Endodermal cell (in vitro differentiated cells): ENCODE measurements around the gene PDYN. TPM values are rescaled to one million over a fixed set of nuclear protein-coding genes. Genes with fewer than 3 reads are reported as not detected.

Source experiments
- DNase-seq: peaks from one replicate; pipeline ENCODE4 v3.0.0-alpha.2; 2017
- H3K27ac ChIP-seq: 2 replicates; pipeline ENCODE4 v1.5.1; 2013; ENCODE audit warnings: mild to moderate bottlenecking, low read depth, low read length, moderate library complexity
- H3K27me3 ChIP-seq: 2 replicates; pipeline ENCODE4 v1.6.1; 2013; ENCODE audit warnings: mild to moderate bottlenecking, low read length, moderate library complexity; ENCODE audit not compliant: insufficient read depth, control insufficient read depth, poor library complexity, severe bottlenecking
- H3K36me3 ChIP-seq: 2 replicates; pipeline ENCODE4 v1.7.0; 2013; ENCODE audit warnings: mild to moderate bottlenecking, low read length, moderate library complexity; ENCODE audit not compliant: control insufficient read depth, insufficient read depth
- H3K4me1 ChIP-seq: one replicate; pipeline ENCODE4 v1.7.0; 2013; ENCODE audit warnings: low read length; ENCODE audit not compliant: control insufficient read depth, insufficient read depth
- H3K4me3 ChIP-seq: 2 replicates; pipeline ENCODE4 v1.5.1; 2013; ENCODE audit warnings: mild to moderate bottlenecking, low read length, moderate library complexity
- H3K9ac ChIP-seq: 2 replicates; pipeline ENCODE4 v1.6.1; 2013; ENCODE audit warnings: mild to moderate bottlenecking, low read length, moderate library complexity; ENCODE audit not compliant: poor library complexity, severe bottlenecking; ENCODE audit errors: extremely low read depth
- H3K9me3 ChIP-seq: 2 replicates; pipeline ENCODE4 v1.6.1; 2013; ENCODE audit warnings: mild to moderate bottlenecking, low read length, moderate library complexity; ENCODE audit not compliant: control insufficient read depth
- H3K27ac Mint-ChIP-seq: 2 replicates; pipeline ENCODE4 v1.8.0; 2020; ENCODE audit warnings: mixed read lengths
- H3K27me3 Mint-ChIP-seq: 2 replicates; pipeline ENCODE4 v1.8.0; 2021; ENCODE audit warnings: mild to moderate bottlenecking, mixed read lengths; ENCODE audit not compliant: insufficient read depth
- H3K36me3 Mint-ChIP-seq: 2 replicates; pipeline ENCODE4 v1.8.0; 2020; ENCODE audit warnings: low read depth, mixed read lengths
- H3K4me1 Mint-ChIP-seq: 2 replicates; pipeline ENCODE4 v1.8.0; 2020; ENCODE audit warnings: mixed read lengths
- H3K4me3 Mint-ChIP-seq: 2 replicates; pipeline ENCODE4 v1.8.0; 2020; ENCODE audit warnings: mild to moderate bottlenecking, moderate library complexity, mixed read lengths
- H3K9me3 Mint-ChIP-seq: 2 replicates; pipeline ENCODE4 v1.8.0; 2020; ENCODE audit warnings: mild to moderate bottlenecking, mixed read lengths
- WGBS, 2 experiments: methylation state at CpG; one replicate each; pipeline versions ENCODE4 v1.1.5 to v1.1.7; 2013; ENCODE audit warnings: missing lambda C conversion rate in 2 of 2, mixed read lengths in 1 of 2; ENCODE audit not compliant: insufficient coverage in 1 of 2, insufficient read length in 1 of 2; 5-methylcytosine and 5-hydroxymethylcytosine counted together
- total RNA-seq, 2 donors: library from RNA; stranded (reverse); fragmentation: NEBNext Ultra II Directional in 1 of 2; extraction: Animal tissue kit (Norgen Biotek cat#: 25700) in 1 of 2; gene quantifications; 2 replicates in 1 of 2; 3 replicates in 1 of 2; pipeline ENCODE4 v1.2.1, GENCODE V29; 2021
- TF ChIP-seq, protein P1 (sequence below): fragments of 200-600 bp; sonication (generic); conservative IDR thresholded peaks from 2 replicates; pipeline ENCODE4 v1.5.0; 2021; ENCODE audit warnings: antibody characterized with exemption, mild to moderate bottlenecking

The PDYN gene
- total RNA-seq, 2 donors from 2014 or later, result 0.51 to 0.71 TPM

DNA sequence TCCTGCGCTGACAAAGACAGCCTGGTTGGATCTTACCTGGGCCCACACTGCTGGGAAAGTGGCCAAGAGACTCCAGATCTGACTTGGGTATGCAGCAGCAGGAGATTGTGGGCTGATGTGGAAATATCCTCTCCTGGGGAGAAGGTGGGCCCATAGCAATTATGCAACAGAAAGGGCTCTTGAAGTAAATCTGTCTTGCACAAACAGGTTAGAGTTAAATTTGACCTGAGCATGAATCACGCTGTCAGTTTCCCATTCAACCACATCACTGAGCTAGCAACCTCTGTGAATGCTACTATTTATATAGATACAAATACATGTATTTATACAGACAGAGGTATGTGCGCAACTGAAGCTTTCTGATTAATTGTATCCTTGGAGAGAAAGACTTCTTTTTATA lies 28.3 kb upstream of the PDYN start:
- peaks cover 28% of the 10 kb centered on the region for H3K27me3 Mint-ChIP-seq
- no peaks in the 10 kb centered on the region for H3K9me3 ChIP-seq
- H3K27ac Mint-ChIP-seq, result no peak overlapping the region
- H3K36me3 Mint-ChIP-seq, result no peaks in the 10 kb centered on the region
- H3K36me3 ChIP-seq, result no peaks in the 10 kb centered on the region
- no peaks in the 10 kb centered on the region for H3K4me1 Mint-ChIP-seq
- no peak overlapping the region for H3K4me3 ChIP-seq
- H3K9me3 Mint-ChIP-seq, result no peaks in the 10 kb centered on the region
- H3K27me3 ChIP-seq, result peaks cover 18% of the 10 kb centered on the region
- H3K4me3 Mint-ChIP-seq, result no peak overlapping the region
- H3K4me1 ChIP-seq, result no peaks in the 10 kb centered on the region
- H3K9ac ChIP-seq, result no peak overlapping the region
- no peak for DNase-seq
- 90% methylated on average over 3 of the region's 3 CpGs; no CpG with 5 or more reads in 1 of the 2 experiments for WGBS, 2 experiments
- TF ChIP-seq, protein P1, sequence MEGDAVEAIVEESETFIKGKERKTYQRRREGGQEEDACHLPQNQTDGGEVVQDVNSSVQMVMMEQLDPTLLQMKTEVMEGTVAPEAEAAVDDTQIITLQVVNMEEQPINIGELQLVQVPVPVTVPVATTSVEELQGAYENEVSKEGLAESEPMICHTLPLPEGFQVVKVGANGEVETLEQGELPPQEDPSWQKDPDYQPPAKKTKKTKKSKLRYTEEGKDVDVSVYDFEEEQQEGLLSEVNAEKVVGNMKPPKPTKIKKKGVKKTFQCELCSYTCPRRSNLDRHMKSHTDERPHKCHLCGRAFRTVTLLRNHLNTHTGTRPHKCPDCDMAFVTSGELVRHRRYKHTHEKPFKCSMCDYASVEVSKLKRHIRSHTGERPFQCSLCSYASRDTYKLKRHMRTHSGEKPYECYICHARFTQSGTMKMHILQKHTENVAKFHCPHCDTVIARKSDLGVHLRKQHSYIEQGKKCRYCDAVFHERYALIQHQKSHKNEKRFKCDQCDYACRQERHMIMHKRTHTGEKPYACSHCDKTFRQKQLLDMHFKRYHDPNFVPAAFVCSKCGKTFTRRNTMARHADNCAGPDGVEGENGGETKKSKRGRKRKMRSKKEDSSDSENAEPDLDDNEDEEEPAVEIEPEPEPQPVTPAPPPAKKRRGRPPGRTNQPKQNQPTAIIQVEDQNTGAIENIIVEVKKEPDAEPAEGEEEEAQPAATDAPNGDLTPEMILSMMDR, result no peak
- no peak overlapping the region for H3K27ac ChIP-seq

DNA sequence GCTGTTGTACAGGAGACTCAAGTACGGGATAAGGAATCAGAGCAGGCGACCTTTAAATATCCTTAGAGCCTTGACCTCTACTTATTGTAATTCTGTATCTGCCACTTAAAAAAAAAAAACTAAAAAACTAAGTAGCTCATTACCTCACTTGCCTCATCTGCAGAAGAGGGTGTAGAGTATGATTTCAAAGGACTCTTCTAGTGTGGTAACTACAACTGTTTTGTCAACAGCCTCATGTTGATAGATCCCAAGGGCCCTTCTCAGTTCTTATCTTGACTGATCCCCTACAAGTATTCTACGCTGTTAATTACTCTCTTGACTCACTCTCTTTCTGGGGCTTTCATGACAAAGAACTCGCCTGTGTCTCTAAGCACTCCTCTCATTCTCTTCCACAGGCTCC lies 16.7 kb upstream of the PDYN start:
- WGBS, 2 experiments, result 50 to 74% methylated on average over 3 to 4 of the region's 4 CpGs

DNA sequence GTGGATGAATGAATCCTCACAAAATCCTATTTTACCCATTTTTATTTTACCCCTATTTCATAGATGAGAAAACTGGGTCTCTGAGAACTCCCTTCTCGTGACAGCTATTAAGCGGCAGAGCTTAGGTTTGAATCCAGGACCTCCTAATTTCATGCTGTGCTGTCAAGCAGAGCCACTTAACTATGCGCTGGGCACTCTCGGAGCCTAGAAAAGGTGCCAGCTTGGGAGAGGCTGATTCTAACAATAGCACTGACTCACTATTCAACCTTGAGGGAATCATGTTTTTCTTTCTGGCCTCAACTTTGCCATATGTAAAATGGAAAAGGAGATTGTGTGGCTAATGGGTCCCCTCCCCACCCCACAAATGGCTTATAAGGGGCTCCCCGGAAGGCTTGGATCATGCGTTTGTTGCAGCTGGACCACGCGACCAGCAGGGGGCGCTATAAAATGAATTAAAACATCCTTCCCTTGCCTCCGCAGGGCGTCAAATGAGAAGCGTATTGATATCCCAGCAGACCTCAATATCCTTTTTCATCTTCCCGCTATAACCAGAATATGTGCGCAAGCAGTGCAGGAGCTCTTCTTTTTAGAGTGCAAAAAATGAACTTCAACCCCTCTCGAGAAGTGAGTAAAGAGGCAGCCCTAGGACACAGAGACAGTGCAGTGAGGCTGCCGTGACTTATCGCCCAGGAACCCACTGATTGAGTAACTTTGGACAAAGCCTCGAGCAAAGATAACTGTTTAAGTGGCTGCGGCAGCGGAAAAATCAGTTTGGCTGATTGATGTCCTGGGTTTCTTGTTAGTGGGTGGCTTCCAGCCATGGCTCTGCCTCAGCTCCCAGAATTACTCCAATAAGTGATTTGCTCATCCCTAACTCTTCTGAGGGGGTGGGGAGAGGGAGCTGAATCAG lies 12.8 kb upstream of the PDYN start:
- DNase-seq, result peak; percentile 81
- Histone ChIP-seq H3K27me3 (peaks cover 24% of the 10 kb centered on the region), H3K36me3 (no peaks in the 10 kb centered on the region), H3K9ac (no peak overlapping the region), H3K9me3 (no peaks in the 10 kb centered on the region), H3K27ac (no peak overlapping the region), H3K4me3 (no peak overlapping the region), H3K4me1 (peaks cover 14% of the 10 kb centered on the region)
- Mint-ChIP-seq H3K4me1 (peaks cover 24% of the 10 kb centered on the region), H3K9me3 (no peaks in the 10 kb centered on the region), H3K36me3 (no peaks in the 10 kb centered on the region), H3K27me3 (peaks cover 40% of the 10 kb centered on the region), H3K4me3 (no peak overlapping the region), H3K27ac (no peak overlapping the region)
- TF ChIP-seq, protein P1, result peak; percentile 99
- 34 to 38% methylated on average over 14 to 20 of the region's 20 CpGs for WGBS, 2 experiments

More for the DNA sequence above, 16.7 kb upstream of the PDYN start:
- H3K36me3 Mint-ChIP-seq, result no peaks in the 10 kb centered on the region
- no peak for DNase-seq
- H3K9me3 Mint-ChIP-seq, result no peaks in the 10 kb centered on the region
- H3K27me3 Mint-ChIP-seq, result peaks cover 49% of the 10 kb centered on the region
- no peaks in the 10 kb centered on the region for H3K36me3 ChIP-seq
- H3K27me3 ChIP-seq, result peaks cover 29% of the 10 kb centered on the region
- peaks cover 8% of the 10 kb centered on the region for H3K4me1 ChIP-seq
- no peak overlapping the region for H3K27ac Mint-ChIP-seq
- TF ChIP-seq, protein P1, result no peak
- H3K4me3 Mint-ChIP-seq, result no peak overlapping the region
- H3K4me1 Mint-ChIP-seq, result peaks cover 24% of the 10 kb centered on the region
- no peaks in the 10 kb centered on the region for H3K9me3 ChIP-seq
- no peak overlapping the region for H3K9ac ChIP-seq
- H3K27ac ChIP-seq, result no peak overlapping the region
- no peak overlapping the region for H3K4me3 ChIP-seq
